K562 (cell line): ENCODE data around the gene TGM1. TPM values are rescaled to one million over a fixed set of nuclear protein-coding genes. Genes with fewer than 3 reads are reported as not detected.

Experiments
- ASH1L ChIP-seq: fragments of 450-650 bp; IDR thresholded peaks from 2 replicates; pipeline ENCODE4 v1.6.1; 2018; ENCODE audit warnings: borderline replicate concordance, mild to moderate bottlenecking, low read depth; ENCODE audit not compliant: partially characterized antibody
- CREB3L1 ChIP-seq: fragments of 450-650 bp; IDR thresholded peaks from 2 replicates; pipeline ENCODE4 v1.6.1; 2014; ENCODE audit warnings: low read depth, mild to moderate bottlenecking, moderate library complexity, borderline replicate concordance
- CTCFL ChIP-seq: IDR thresholded peaks from 2 replicates; pipeline ENCODE4 v1.6.1; 2011; ENCODE audit warnings: borderline replicate concordance, low read depth, mild to moderate bottlenecking, moderate library complexity, low read length; ENCODE audit not compliant: insufficient read depth, poor library complexity, severe bottlenecking
- ELF1 ChIP-seq: fragments of 200-800 bp; sonication (Bioruptor generic); IDR thresholded peaks from 2 replicates; pipeline ENCODE4 v1.6.1; 2016; ENCODE audit warnings: missing genetic modification characterization, missing compliant biosample characterization
- MAFG ChIP-seq: fragments of 450-650 bp; conservative IDR thresholded peaks from 2 replicates; pipeline ENCODE4 v1.6.1; 2016; ENCODE audit warnings: missing genetic modification characterization, missing compliant biosample characterization
- MAFK ChIP-seq: IDR thresholded peaks from 2 replicates; pipeline ENCODE4 v1.6.1; 2011; ENCODE audit warnings: low read length, improper control_type of control experiment
- PKNOX1 ChIP-seq: fragments of 450-650 bp; IDR thresholded peaks from 2 replicates; pipeline ENCODE4 v1.6.1; 2016
- TAL1 ChIP-seq: fragments of 450-650 bp; IDR thresholded peaks from 2 replicates; pipeline ENCODE4 v1.6.1; 2016; ENCODE audit warnings: mild to moderate bottlenecking
- ZNF436 ChIP-seq: fragments of 250-450, 450-650 bp; sonication (Bioruptor Pico); formaldehyde crosslinking; IDR thresholded peaks from 2 replicates; pipeline ENCODE4 v1.7.0; 2020; ENCODE audit warnings: mild to moderate bottlenecking
- ZNF518B ChIP-seq: fragments of 250-450 bp; sonication (Bioruptor Pico); IDR thresholded peaks from 2 replicates; pipeline ENCODE4 v1.5.0; 2021; ENCODE audit warnings: mild to moderate bottlenecking, moderate library complexity
- ZNF780A ChIP-seq: fragments of 250-450 bp; sonication (Bioruptor Pico); IDR thresholded peaks from 2 replicates; pipeline ENCODE4 v1.5.0; 2021; ENCODE audit warnings: mild to moderate bottlenecking
- polyA plus RNA-seq, 8 experiments: library from polyadenylated mRNA; depleted of rRNA in 4 of 8; stranded (reverse) in 5 of 8; unstranded in 3 of 8; fragments of >200 nt; fragmentation: Nextera tagmentation in 2 of 8; fragmentation: Illumina TruSeq in 1 of 8; extraction: Ambion mirVana in 2 of 8; extraction: Trizol in 1 of 8; gene quantifications; 2 replicates each; pipeline versions ENCODE4 v1.2.1 to v1.2.3, GENCODE V29; 2011 to 2014; ENCODE audit warnings: inconsistent platforms in 1 of 8, missing spikeins in 1 of 8
- total RNA-seq, 7 experiments: library from RNA; depleted of rRNA in 6 of 7; stranded (reverse); fragments of >200 nt in 6 of 7; fragmentation: Illumina TruSeq in 2 of 7; extraction: Trizol in 2 of 7; gene quantifications; 2 replicates each; pipeline versions ENCODE4 v1.2.1 to v1.2.3, GENCODE V29; 2011 to 2021; ENCODE audit warnings: low replicate concordance in 1 of 7
- TF ChIP-seq, protein P1 (sequence below): fragments of 450-650 bp; formaldehyde crosslinking; conservative IDR thresholded peaks from 2 replicates; pipeline ENCODE4 v1.4.0; 2022; ENCODE audit warnings: mild to moderate bottlenecking, missing genetic modification characterization

The TGM1 gene
- total and polyA plus RNA-seq, 9 of the 15 experiments (the other 6 are each of a cell fraction or from before 2014, with no cell fraction given), result 0.13 to 4.4 (median 0.88) TPM

DNA sequence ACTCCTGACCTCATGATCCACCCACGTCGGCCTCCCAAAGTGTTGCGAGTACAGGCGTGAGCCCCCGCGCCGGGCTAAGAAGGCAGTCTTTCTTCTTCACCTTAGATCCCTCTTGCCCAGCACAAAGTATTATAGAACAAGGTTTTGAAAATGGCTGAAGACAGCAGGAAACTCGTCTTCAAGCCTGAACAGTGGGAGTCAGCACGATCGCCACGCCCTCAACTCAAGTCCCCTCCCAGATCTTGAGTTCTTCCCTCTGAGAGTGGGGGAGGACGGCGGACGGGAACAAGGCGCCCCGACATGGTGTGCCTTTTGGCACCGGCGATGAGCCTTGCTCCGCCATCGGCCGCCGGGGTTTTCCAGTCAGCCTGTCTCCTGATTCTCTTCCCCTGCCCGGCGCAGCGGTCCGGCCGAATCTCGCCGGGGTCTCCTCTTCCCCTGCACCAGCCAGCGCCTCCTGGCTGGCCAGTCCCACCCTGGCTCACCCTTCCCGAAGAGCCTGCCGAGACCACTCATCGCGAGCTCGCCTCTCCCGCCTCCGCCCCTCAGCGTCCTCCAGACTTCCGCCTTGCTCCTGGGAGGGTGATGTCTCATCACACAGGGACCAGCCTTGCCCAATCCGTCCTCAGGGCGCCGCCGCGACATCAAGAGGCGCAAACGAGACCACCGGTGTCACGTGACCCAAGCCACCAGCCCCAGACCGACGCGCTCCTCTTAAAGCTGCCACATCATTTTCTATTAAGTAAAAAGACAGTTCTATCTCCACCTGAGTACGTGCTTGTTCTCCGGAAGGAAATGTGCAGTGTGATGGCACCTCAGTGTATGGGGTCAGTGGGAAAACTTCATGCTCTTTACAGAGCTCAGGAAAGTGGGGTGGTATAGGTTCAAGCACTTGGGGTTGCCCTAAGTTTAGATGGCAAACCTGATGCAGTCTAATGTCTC lies 49.8 kb downstream of the TGM1 start, which contains the start of gene CHMP4A (continued):
- TF ChIP-seq CTCFL, result no peak
- no peak for TF ChIP-seq ZNF436 (CRISPR knock-in tag)
- no peak for TF ChIP-seq ZNF518B
- TF ChIP-seq ELF1, result peak; percentile 93
- no peak for TF ChIP-seq TAL1
- TF ChIP-seq, protein P1, sequence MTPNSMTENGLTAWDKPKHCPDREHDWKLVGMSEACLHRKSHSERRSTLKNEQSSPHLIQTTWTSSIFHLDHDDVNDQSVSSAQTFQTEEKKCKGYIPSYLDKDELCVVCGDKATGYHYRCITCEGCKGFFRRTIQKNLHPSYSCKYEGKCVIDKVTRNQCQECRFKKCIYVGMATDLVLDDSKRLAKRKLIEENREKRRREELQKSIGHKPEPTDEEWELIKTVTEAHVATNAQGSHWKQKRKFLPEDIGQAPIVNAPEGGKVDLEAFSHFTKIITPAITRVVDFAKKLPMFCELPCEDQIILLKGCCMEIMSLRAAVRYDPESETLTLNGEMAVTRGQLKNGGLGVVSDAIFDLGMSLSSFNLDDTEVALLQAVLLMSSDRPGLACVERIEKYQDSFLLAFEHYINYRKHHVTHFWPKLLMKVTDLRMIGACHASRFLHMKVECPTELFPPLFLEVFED (CRISPR knock-in tag), result 0 out of 2 replicates have a peak, but pooled peaks have one; percentile 24
- TF ChIP-seq CREB3L1, result peak; percentile 53; the same call in 1 of the 2 replicates
- TF ChIP-seq MAFG (tag), result no peak
- TF ChIP-seq PKNOX1, result peak; percentile 54; the same call in 1 of the 2 replicates
- TF ChIP-seq ZNF780A (CRISPR knock-in tag), result no peak
- TF ChIP-seq ASH1L, result no peak
- peak; percentile 8; the same call in 1 of the 2 replicates for TF ChIP-seq MAFK
